HepG2 (cell line): ENCODE data around the gene SETD3. TPM values are rescaled to one million over a fixed set of nuclear protein-coding genes. Genes with fewer than 3 reads are reported as not detected.

Experiments
- EED ChIP-seq: sonication (generic); formaldehyde crosslinking; IDR thresholded peaks from 2 replicates; pipeline ENCODE4 v1.5.0; 2020; ENCODE audit warnings: mild to moderate bottlenecking, missing genetic modification reagents
- GABPA ChIP-seq, 2 experiments: IDR thresholded peaks; 2 replicates each; pipeline ENCODE4 v1.6.1; 2011 to 2016; ENCODE audit warnings: low read depth in 2 of 2, low read length in 1 of 2, missing biosample characterization in 1 of 2, missing genetic modification characterization in 1 of 2
- GPBP1L1 ChIP-seq: sonication (generic); formaldehyde crosslinking; IDR thresholded peaks from 2 replicates; pipeline ENCODE4 v1.5.0; 2020; ENCODE audit warnings: mild to moderate bottlenecking, missing genetic modification reagents
- HINFP ChIP-seq: sonication (generic); formaldehyde crosslinking; IDR thresholded peaks from 2 replicates; pipeline ENCODE4 v1.4.0; 2020; ENCODE audit warnings: low read depth, mild to moderate bottlenecking, missing genetic modification reagents
- KDM5B ChIP-seq: sonication (generic); formaldehyde crosslinking; IDR thresholded peaks from 2 replicates; pipeline ENCODE4 v1.4.0; 2020; ENCODE audit warnings: missing genetic modification reagents, mild to moderate bottlenecking, borderline replicate concordance
- KDM6A ChIP-seq: IDR thresholded peaks from 2 replicates; pipeline ENCODE4 v1.6.1; 2016; ENCODE audit warnings: low read depth
- MEF2D ChIP-seq: sonication (generic); formaldehyde crosslinking; IDR thresholded peaks from 2 replicates; pipeline ENCODE4 v1.5.1; 2020; ENCODE audit warnings: mild to moderate bottlenecking, missing genetic modification reagents
- MLLT10 ChIP-seq: sonication (generic); formaldehyde crosslinking; IDR thresholded peaks from 2 replicates; pipeline ENCODE4 v1.4.0; 2020; ENCODE audit warnings: missing genetic modification reagents
- PHF8 ChIP-seq: sonication (generic); formaldehyde crosslinking; IDR thresholded peaks from 2 replicates; pipeline ENCODE4 v1.5.0; 2020; ENCODE audit warnings: missing genetic modification reagents
- RFX3 ChIP-seq: IDR thresholded peaks from 2 replicates; pipeline ENCODE4 v1.6.1; 2016; ENCODE audit warnings: missing biosample characterization, missing genetic modification reagents
- SNAI1 ChIP-seq: sonication (generic); formaldehyde crosslinking; IDR thresholded peaks from 2 replicates; pipeline ENCODE4 v1.5.0; 2020; ENCODE audit warnings: mild to moderate bottlenecking, missing genetic modification reagents, borderline replicate concordance
- SRSF4 ChIP-seq: fragments of 200-400 bp; formaldehyde crosslinking; IDR thresholded peaks from one replicate; pipeline ENCODE4 v1.6.1; 2018; ENCODE audit warnings: mild to moderate bottlenecking, low read depth, low read length, moderate library complexity; ENCODE audit not compliant: poor library complexity, severe bottlenecking
- YY1 ChIP-seq: IDR thresholded peaks from 2 replicates; pipeline ENCODE4 v1.6.1; 2011; ENCODE audit warnings: low read length, low read depth, moderate library complexity, mild to moderate bottlenecking; ENCODE audit not compliant: insufficient read depth, insufficient replicate concordance
- ZBTB49 ChIP-seq: sonication (generic); formaldehyde crosslinking; IDR thresholded peaks from 2 replicates; pipeline ENCODE4 v1.4.0; 2020; ENCODE audit warnings: missing genetic modification reagents, borderline replicate concordance
- ZNF101 ChIP-seq: sonication (generic); formaldehyde crosslinking; IDR thresholded peaks from 2 replicates; pipeline ENCODE4 v1.4.0; 2020; ENCODE audit warnings: mild to moderate bottlenecking, low read depth, missing genetic modification reagents, borderline replicate concordance
- ZNF646 ChIP-seq: sonication (generic); formaldehyde crosslinking; IDR thresholded peaks from 2 replicates; pipeline ENCODE4 v1.9.0; 2021; ENCODE audit warnings: mild to moderate bottlenecking, missing genetic modification reagents
- polyA plus RNA-seq, 8 experiments: library from polyadenylated mRNA; depleted of rRNA in 3 of 8; stranded (reverse) in 7 of 8; unstranded in 1 of 8; fragments of >200 nt; fragmentation: Illumina TruSeq in 4 of 8; extraction: Trizol in 4 of 8; gene quantifications; 2 replicates each; pipeline versions ENCODE4 v1.2.1 to v1.2.3, GENCODE V29; 2011 to 2016; ENCODE audit warnings: low read depth in 4 of 8, missing spikeins in 1 of 8, mixed read lengths in 1 of 8; ENCODE audit not compliant: insufficient read depth in 1 of 8
- total RNA-seq, 5 experiments: library from RNA; depleted of rRNA; stranded (reverse); fragments of >200 nt; fragmentation: Illumina TruSeq; extraction: Trizol; gene quantifications; 2 replicates each; pipeline ENCODE4 v1.2.3, GENCODE V29; 2016; ENCODE audit warnings: low read depth in 1 of 5

SETD3 gene
- total and polyA plus RNA-seq, 2 of the 13 experiments (the other 11 are each of a cell fraction or from before 2014, with no cell fraction given) = 30.3 to 67.1 TPM

GRCh38 chr14:99518441-99519346, 38.0 kb upstream of the SETD3 start (continued):
- no peak for TF ChIP-seq KDM5B (CRISPR knock-in tag)
- TF ChIP-seq EED = 0 out of 2 replicates have a peak, but pooled peaks have one; percentile 13
- no peak for TF ChIP-seq HINFP (CRISPR knock-in tag)
- TF ChIP-seq GABPA (IDR thresholded peaks at IDR 0.05; ENCODE audit: low read depth, low read length) = no peak
- no peak for TF ChIP-seq GABPA (CRISPR knock-in tag; IDR thresholded peaks at IDR 0.05; ENCODE audit: low read depth)
- TF ChIP-seq ZNF101 (CRISPR knock-in tag) = no peak
- no peak for TF ChIP-seq GPBP1L1 (CRISPR knock-in tag)
- TF ChIP-seq ZNF646 (CRISPR knock-in tag) = no peak
- TF ChIP-seq SNAI1 = no peak
- no peak for TF ChIP-seq MEF2D (CRISPR knock-in tag)
- no peak for TF ChIP-seq KDM6A (CRISPR knock-in tag)
- TF ChIP-seq PHF8 (CRISPR knock-in tag) = peak; percentile 25; the same call in 1 of the 2 replicates
- no peak for TF ChIP-seq RFX3
- no peak for TF ChIP-seq MLLT10
- no peak for TF ChIP-seq SRSF4
- TF ChIP-seq YY1 = no peak
- TF ChIP-seq ZBTB49 (CRISPR knock-in tag) = 0 out of 2 replicates have a peak, but pooled peaks have one; percentile 55
